Effector memory CD4-positive, alpha-beta T cell (primary cell): ENCODE data around the gene CHTF18.
"Not testable (repeated sequence)": the region's sequence is repeated elsewhere in the genome, so short reads cannot be mapped to it uniquely, and the experiment has no call there.

Source experiments
- DNase-seq, 3 donors: peaks; one replicate each; pipeline ENCODE4 v3.0.0-alpha.2; 2020
- H3K27ac ChIP-seq: 2 replicates; pipeline ENCODE4 v1.7.0; 2013; ENCODE audit warnings: mild to moderate bottlenecking, low read length, moderate library complexity; ENCODE audit not compliant: insufficient read depth, poor library complexity, severe bottlenecking
- H3K27me3 ChIP-seq: replicated peaks from 2 replicates; pipeline ENCODE4 v1.7.0; 2013; ENCODE audit warnings: mild to moderate bottlenecking, low read length; ENCODE audit not compliant: insufficient read depth, control insufficient read depth, poor library complexity, severe bottlenecking
- H3K36me3 ChIP-seq: 2 replicates; pipeline ENCODE4 v1.7.0; 2013; ENCODE audit warnings: mild to moderate bottlenecking, low read length, moderate library complexity; ENCODE audit not compliant: control insufficient read depth, insufficient read depth
- H3K4me1 ChIP-seq: 2 replicates; pipeline ENCODE4 v1.7.0; 2013; ENCODE audit warnings: low read length, mild to moderate bottlenecking; ENCODE audit not compliant: control insufficient read depth, insufficient read depth, poor library complexity, severe bottlenecking
- H3K4me3 ChIP-seq: 2 replicates; pipeline ENCODE4 v1.7.0; 2013; ENCODE audit warnings: low read length, low read depth, mild to moderate bottlenecking; ENCODE audit not compliant: insufficient read depth, poor library complexity, severe bottlenecking
- H3K9me3 ChIP-seq: 2 replicates; pipeline ENCODE4 v1.7.0; 2013; ENCODE audit warnings: mild to moderate bottlenecking, low read length, moderate library complexity; ENCODE audit not compliant: control insufficient read depth

Gene CHTF18

DNA sequence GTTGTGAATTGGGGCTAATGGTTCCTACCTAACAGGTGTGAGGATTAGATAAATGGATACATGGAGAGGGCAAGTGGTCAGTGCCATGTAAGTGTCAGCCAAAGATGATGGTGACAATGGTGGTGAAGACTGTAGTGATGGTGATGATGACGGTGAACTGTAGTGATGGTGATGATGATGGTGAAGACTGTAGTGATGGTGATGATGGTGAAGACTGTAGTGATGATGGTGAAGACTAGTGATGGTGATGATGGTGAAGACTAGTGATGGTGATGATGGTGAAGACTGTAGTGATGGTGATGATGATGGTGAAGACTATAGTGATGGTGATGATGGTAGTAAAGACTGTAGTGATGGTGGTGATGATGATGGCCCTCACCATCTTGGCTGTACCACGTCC is 30.2 kb downstream of the CHTF18 start:
- H3K27me3 ChIP-seq, result no peaks in the 10 kb centered on the region
- no peaks in the 10 kb centered on the region for H3K36me3 ChIP-seq
- peaks cover 10% of the 10 kb centered on the region for H3K4me1 ChIP-seq
- no peaks in the 10 kb centered on the region for H3K9me3 ChIP-seq
- H3K4me3 ChIP-seq, result no peak overlapping the region
- no peak overlapping the region for H3K27ac ChIP-seq
- DNase-seq, result no peak

DNA sequence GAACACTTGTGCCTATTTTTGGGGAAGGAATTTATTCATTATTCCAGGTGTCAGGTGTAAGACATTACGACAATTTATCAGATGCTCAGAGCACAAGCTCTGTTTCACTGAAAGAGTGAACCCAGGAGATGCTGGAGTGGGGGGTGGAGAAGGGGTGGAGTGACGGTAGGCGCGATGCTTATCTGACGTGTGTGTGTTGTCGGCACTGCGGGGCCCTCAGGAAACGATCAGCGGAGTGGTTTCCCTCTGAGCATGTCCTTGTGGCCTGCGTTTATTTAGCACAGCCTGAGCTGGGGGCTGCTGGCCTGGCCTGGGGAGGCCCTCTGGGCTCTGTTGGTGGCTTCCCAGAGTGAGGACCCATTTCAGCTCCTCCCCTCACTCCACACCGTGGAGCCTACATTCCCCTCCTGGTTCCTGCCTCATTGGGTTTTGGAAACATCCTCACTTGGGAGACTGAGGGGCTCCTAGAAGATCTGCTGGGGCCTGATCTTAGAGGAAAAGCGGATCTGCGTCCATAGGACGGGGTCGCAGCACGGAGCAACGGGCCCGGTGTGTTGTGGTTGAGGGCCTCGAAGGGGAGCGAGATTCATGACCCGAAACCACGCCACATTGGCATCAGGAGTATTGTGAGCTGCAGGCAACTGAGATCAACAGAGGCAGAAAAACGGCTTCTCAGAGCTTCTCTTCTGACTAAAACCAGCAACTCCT is 31.1 kb downstream of the CHTF18 start:
- H3K4me3 ChIP-seq, result no peak overlapping the region
- H3K27me3 ChIP-seq, result no peaks in the 10 kb centered on the region
- DNase-seq, result peak in 2 of 3 donors; percentile 16 to 17
- peaks cover 10% of the 10 kb centered on the region for H3K4me1 ChIP-seq
- peak overlapping the region; percentile 45 for H3K27ac ChIP-seq
- no peaks in the 10 kb centered on the region for H3K36me3 ChIP-seq
- H3K9me3 ChIP-seq, result no peaks in the 10 kb centered on the region

DNA sequence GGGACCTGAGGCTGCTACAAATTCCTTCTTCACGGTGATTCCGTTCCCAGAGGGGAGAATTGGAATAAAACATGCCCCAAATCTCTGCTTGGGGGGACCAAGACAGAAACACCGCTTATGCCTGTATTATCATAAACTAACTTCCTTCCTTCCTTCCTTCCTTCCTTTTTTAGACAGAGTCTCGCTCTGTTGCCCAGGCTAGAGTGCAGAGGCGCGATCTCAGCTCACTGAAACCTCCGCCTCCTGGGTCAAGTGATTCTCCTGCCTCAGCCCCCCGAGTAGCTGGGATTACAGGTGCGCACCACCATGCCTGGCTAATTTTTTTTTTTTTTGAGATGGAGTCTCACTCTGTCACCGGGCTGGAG is 31.6 kb downstream of the CHTF18 start:
- not testable (repeated sequence) for H3K9me3 ChIP-seq, H3K4me1 ChIP-seq, H3K4me3 ChIP-seq, H3K27me3 ChIP-seq, H3K36me3 ChIP-seq, DNase-seq
- peak overlapping the region; percentile 45 for H3K27ac ChIP-seq

DNA sequence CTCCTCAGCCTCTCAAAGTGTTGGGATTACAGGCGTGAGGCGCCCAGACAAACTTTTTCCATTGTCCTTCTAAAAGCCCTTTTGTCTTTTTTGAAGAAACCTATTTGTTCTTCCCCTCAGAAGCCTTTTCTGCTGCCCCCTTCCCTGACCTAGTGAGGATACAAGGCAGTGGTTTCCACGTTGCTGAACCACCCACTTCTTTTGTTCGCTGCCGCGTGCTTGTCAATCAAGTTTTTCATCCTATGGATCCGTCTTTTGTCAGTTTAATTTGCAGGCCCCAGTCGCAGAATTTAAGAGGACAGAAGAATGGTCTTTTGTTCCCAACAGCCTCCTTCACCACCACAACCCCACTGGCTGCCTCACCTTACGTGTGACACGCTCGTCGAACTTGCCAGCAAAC is 32.3 kb downstream of the CHTF18 start:
- H3K4me1 ChIP-seq, result peaks cover 10% of the 10 kb centered on the region
- no peaks in the 10 kb centered on the region for H3K27me3 ChIP-seq
- H3K36me3 ChIP-seq, result no peaks in the 10 kb centered on the region

DNA sequence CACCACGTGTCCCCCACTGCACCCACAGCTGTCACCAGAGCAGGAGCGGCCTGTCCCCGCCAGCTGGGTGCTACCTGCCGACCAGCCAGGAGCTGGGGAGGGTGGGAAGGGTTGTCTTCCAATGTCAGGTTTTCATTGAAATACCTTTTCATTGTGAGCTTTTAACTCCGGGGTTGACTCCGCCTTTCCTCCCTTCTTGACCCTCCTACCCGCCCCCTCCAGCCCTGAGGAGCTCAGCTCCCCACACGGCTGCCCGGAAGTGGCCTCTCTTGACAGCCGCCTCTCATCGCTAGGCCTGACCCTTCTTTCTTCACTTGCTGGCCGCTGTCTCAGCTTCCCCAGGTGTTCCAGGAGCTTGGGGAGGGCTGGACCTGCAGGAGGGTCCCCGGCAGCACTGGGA is 33.3 kb downstream of the CHTF18 start:
- Histone ChIP-seq H3K36me3 (no peaks in the 10 kb centered on the region), H3K27me3 (no peaks in the 10 kb centered on the region), H3K4me3 (no peak overlapping the region), H3K4me1 (peaks cover 10% of the 10 kb centered on the region), H3K27ac (no peak overlapping the region), H3K9me3 (no peaks in the 10 kb centered on the region)
- DNase-seq, result no peak

More for the DNA sequence above, 32.3 kb downstream of the CHTF18 start:
- no peaks in the 10 kb centered on the region for H3K9me3 ChIP-seq
- no peak overlapping the region for H3K27ac ChIP-seq
- DNase-seq, result no peak
- no peak overlapping the region for H3K4me3 ChIP-seq

DNA sequence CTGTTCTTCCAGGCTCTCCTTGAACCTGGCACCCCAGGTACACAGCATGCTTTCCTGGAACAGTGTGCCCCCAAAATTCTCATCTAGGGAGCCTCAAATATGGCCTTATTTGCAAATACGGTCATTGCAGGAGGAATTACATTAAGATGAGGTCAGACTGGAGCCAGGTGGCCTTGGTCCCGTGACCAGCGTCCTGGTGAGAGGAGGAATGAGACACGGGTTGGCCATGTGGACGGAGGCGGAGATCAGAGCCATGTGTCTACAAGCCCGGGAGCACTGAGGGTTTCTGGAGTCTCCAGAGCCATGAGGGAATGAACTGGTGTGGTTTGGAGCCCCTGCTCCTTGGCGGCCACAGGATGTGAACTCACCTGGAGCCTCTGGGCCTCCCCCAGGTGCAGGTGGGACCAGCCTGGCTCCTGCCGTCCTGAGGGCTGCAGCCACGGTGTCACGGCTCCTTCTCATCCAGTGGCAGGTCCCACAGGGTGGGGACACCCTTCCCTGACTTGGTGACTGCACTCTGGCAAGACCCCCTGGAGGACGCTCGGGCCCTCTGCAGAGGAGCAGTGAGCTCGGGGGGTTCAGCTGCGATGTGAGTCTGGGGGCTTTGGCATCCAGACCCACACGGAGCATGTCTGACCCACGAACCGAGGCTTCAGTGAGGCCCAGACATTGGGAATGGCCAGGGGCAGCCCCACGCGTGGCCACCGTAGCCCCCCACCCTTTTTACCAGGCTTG is 33.9 kb downstream of the CHTF18 start:
- no peak for DNase-seq
- no peaks in the 10 kb centered on the region for H3K36me3 ChIP-seq
- H3K4me3 ChIP-seq, result no peak overlapping the region
- peaks cover 10% of the 10 kb centered on the region for H3K4me1 ChIP-seq
- H3K27me3 ChIP-seq, result no peaks in the 10 kb centered on the region
- H3K27ac ChIP-seq, result no peak overlapping the region
- H3K9me3 ChIP-seq, result no peaks in the 10 kb centered on the region

DNA sequence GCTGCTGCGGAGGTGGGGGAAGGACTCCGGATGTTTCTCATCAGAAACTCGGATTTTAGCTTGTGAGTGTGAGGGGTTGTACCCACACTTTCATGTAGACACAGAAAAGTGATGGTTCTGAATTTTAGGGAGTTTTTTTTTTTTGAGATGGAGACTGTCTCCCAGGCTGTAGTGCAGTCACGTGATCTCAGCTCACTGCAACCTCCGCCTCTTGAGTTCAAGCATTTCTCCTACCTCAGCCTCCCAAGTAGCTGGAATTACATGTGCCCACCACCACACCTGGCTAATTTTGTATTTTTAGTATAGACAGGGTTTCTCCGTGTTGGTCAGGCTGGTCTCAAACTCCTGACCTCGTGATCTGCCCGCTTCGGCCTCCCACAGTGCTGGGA is 34.5 kb downstream of the CHTF18 start:
- H3K9me3 ChIP-seq, result no peaks in the 10 kb centered on the region
- peaks cover 10% of the 10 kb centered on the region for H3K4me1 ChIP-seq
- H3K27ac ChIP-seq, result no peak overlapping the region
- no peak for DNase-seq
- no peaks in the 10 kb centered on the region for H3K36me3 ChIP-seq
- no peak overlapping the region for H3K4me3 ChIP-seq
- no peaks in the 10 kb centered on the region for H3K27me3 ChIP-seq

DNA sequence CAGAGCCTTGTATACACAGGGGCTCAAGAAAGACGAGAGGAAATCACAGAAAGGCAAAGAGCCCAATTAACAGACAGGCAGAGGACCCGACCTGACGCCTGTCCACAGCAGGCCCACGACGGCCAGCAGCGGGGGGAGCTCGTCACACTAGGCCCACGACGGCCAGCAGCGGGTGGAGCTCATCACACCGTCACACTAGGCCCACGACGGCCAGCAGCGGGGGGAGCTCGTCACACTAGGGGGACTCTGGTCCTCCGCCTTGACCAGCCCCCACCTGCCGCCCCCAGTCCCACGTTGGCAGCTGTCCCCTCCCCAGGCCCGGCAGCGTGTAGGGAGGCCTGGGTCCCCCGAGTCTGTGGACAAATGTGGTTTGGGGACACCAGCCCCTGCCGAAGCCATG is 35.8 kb downstream of the CHTF18 start:
- Histone ChIP-seq H3K27me3 (no peaks in the 10 kb centered on the region), H3K4me1 (peaks cover 8% of the 10 kb centered on the region), H3K27ac (no peak overlapping the region), H3K4me3 (no peak overlapping the region), H3K9me3 (no peaks in the 10 kb centered on the region), H3K36me3 (no peaks in the 10 kb centered on the region)
- no peak for DNase-seq

DNA sequence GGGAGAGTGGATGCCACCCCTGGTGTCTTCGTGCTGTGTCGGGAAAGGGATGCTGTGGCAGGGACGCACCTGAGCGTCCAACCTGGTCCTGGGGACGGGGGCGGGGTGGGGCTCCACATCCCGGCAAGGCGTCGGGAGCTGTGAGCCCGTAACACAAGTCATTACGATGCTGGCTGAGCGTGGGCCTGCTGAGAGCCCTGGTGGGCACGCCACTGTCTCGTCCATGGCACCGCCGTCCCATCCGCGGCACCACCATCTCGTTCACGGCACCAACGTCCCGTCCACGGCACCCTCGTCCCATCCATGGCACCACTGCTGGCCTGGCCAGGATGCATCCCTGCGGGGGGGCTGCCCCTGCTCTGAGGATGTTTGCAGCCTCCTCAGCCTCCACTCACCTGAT is 36.2 kb downstream of the CHTF18 start:
- H3K36me3 ChIP-seq, result no peaks in the 10 kb centered on the region
- DNase-seq, result no peak
- H3K9me3 ChIP-seq, result no peaks in the 10 kb centered on the region
- H3K4me3 ChIP-seq, result no peak overlapping the region
- no peak overlapping the region for H3K27ac ChIP-seq
- H3K4me1 ChIP-seq, result peaks cover 4% of the 10 kb centered on the region
- H3K27me3 ChIP-seq, result no peaks in the 10 kb centered on the region

DNA sequence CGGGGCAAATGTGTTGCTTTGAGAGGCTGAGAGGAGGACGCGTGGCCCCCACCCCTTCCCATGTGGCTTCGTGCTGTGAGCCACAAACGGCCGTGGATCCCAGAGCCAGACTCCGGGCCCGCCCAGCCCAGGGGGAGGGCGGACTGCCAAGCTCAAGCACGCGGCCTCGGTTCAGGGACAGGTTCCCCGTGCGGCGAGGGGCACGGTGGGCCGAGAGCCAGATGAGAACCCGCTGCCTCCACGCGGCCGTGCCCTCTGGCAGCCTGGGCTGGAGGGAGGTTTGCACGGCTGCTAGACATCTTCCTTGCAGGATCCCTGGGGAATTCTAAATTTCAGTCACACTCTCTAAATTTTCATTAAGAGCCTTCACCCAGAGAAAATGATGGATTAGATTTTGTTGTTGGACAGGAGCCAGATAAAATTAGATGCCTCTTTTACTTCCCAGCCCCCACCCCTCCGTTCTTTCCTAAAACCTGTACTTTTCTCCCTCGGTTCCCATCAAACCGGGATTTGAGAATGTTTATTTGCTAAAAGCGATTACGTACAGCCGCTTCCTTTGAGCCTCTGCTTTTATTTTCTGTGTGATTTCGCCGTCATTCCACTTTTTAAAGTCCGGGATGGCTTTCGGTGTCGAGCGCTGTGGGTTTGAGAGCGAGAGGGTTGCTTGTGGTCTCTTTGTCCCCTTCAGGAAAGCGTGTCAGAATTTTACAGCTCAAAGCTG is 37.1 kb downstream of the CHTF18 start:
- Histone ChIP-seq H3K4me1 (no peaks in the 10 kb centered on the region), H3K36me3 (no peaks in the 10 kb centered on the region), H3K9me3 (no peaks in the 10 kb centered on the region), H3K27ac (no peak overlapping the region), H3K27me3 (no peaks in the 10 kb centered on the region), H3K4me3 (no peak overlapping the region)
- no peak for DNase-seq
